IMR-90 (cell line): ENCODE results near the gene DCTN2. TPM values are rescaled to one million over a fixed set of nuclear protein-coding genes. Genes with fewer than 3 reads are reported as not detected.

ENCODE experiments used
- ATAC-seq: fragments of 200-7000 bp; cut with Tn5 transposase; 2 replicates; pipeline ENCODE4 v1.9.1; 2020; ENCODE audit warnings: low read depth, mild to moderate bottlenecking, moderate library complexity
- BruUV-seq: library from RNA; stranded (reverse); fragments of 400-500 nt; replicated peaks from 2 replicates; lab custom pipeline; 2021; lab: Mats Ljungman, UMichigan
- CTCF ChIA-PET: fragments of 300-600 bp; formaldehyde crosslinking; extraction: SDS; loops from one replicate; lab custom pipeline; 2021; ENCODE audit warnings: antibody characterized with exemption; lab: Yijun Ruan, JAX
- POLR2A ChIA-PET: fragments of 300-600 bp; sonication (Branson Sonifier 250); formaldehyde crosslinking; loops from one replicate; lab custom pipeline; 2022; ENCODE audit warnings: antibody characterized with exemption; ENCODE audit not compliant: unreplicated experiment; lab: Charles Lee
- DNase-seq: peaks from one replicate; pipeline ENCODE4 v3.0.0; 2013
- H2AFZ ChIP-seq: replicated peaks from 2 replicates; pipeline ENCODE3; 2013; ENCODE audit warnings: low read length, mild to moderate bottlenecking; ENCODE audit not compliant: poor library complexity
- H2AK5ac ChIP-seq: 2 replicates; pipeline ENCODE4 v1.6.1; 2013; ENCODE audit warnings: low read depth, low read length, inconsistent platforms
- H2AK9ac ChIP-seq: replicated peaks from 2 replicates; pipeline ENCODE3; 2013; ENCODE audit warnings: mild to moderate bottlenecking, low read depth, low read length, moderate library complexity; ENCODE audit not compliant: poor library complexity
- H2BK120ac ChIP-seq: 2 replicates; pipeline ENCODE4 v1.6.1; 2013; ENCODE audit warnings: low read depth, low read length, inconsistent platforms
- H2BK15ac ChIP-seq: 3 replicates; pipeline ENCODE4 v1.6.1; 2013; ENCODE audit warnings: low read depth, low read length, inconsistent platforms
- H2BK20ac ChIP-seq: 2 replicates; pipeline ENCODE4 v1.6.1; 2013; ENCODE audit warnings: low read depth, mild to moderate bottlenecking, inconsistent platforms, low read length, moderate library complexity
- H2BK5ac ChIP-seq: 2 replicates; pipeline ENCODE4 v1.6.1; 2013; ENCODE audit warnings: mild to moderate bottlenecking, low read depth, low read length, inconsistent platforms; ENCODE audit not compliant: poor library complexity, severe bottlenecking
- H3K14ac ChIP-seq: replicated peaks from 2 replicates; pipeline ENCODE4 v1.6.1; 2013; ENCODE audit warnings: low read depth, low read length, inconsistent platforms
- H3K18ac ChIP-seq: 2 replicates; pipeline ENCODE4 v1.6.1; 2013; ENCODE audit warnings: low read depth, low read length, control low read depth
- H3K23ac ChIP-seq: 2 replicates; pipeline ENCODE4 v1.6.1; 2013; ENCODE audit warnings: low read depth, low read length, inconsistent platforms
- H3K27ac ChIP-seq: 2 replicates; pipeline ENCODE4 v1.5.1; 2013; ENCODE audit warnings: mild to moderate bottlenecking, control low read depth, low read length; ENCODE audit not compliant: insufficient read depth
- H3K27me3 ChIP-seq: 2 replicates; pipeline ENCODE4 v1.6.1; 2013; ENCODE audit warnings: low read length; ENCODE audit not compliant: control insufficient read depth, insufficient read depth
- H3K36me3 ChIP-seq: 2 replicates; pipeline ENCODE4 v1.6.1; 2013; ENCODE audit warnings: low read length, mixed read lengths; ENCODE audit not compliant: control insufficient read depth, insufficient read depth
- H3K4ac ChIP-seq: 2 replicates; pipeline ENCODE4 v1.6.1; 2013; ENCODE audit warnings: low read depth, low read length, inconsistent platforms
- H3K4me1 ChIP-seq: 2 replicates; pipeline ENCODE4 v1.6.1; 2013; ENCODE audit warnings: low read length, mixed read lengths; ENCODE audit not compliant: control insufficient read depth, insufficient read depth
- H3K4me2 ChIP-seq: 2 replicates; pipeline ENCODE4 v1.6.1; 2013; ENCODE audit warnings: low read depth, mild to moderate bottlenecking, control low read depth, low read length, moderate library complexity
- H3K4me3 ChIP-seq: 2 replicates; pipeline ENCODE4 v1.5.1; 2013; ENCODE audit warnings: low read depth, mild to moderate bottlenecking, control low read depth, low read length, moderate library complexity; ENCODE audit not compliant: insufficient read depth
- H3K56ac ChIP-seq: 2 replicates; pipeline ENCODE4 v1.6.1; 2013; ENCODE audit warnings: low read length, inconsistent platforms; ENCODE audit not compliant: insufficient read depth; ENCODE audit errors: extremely low read depth
- H3K79me1 ChIP-seq, 2 experiments: 2 replicates each; pipeline ENCODE4 v1.6.1; 2013; ENCODE audit warnings: low read length in 2 of 2, inconsistent platforms in 1 of 2, low read depth in 1 of 2
- H3K9ac ChIP-seq: 2 replicates; pipeline ENCODE4 v1.6.1; 2013; ENCODE audit warnings: low read depth, low read length, control low read depth
- H3K9me1 ChIP-seq: 2 replicates; pipeline ENCODE4 v1.6.1; 2013; ENCODE audit warnings: low read length, inconsistent platforms; ENCODE audit not compliant: insufficient read depth
- H3K9me3 ChIP-seq: 2 replicates; pipeline ENCODE4 v1.6.1; 2013; ENCODE audit warnings: low read length; ENCODE audit not compliant: control insufficient read depth, insufficient read depth
- H4K20me1 ChIP-seq: 2 replicates; pipeline ENCODE4 v1.6.1; 2013; ENCODE audit warnings: low read length, inconsistent platforms; ENCODE audit not compliant: insufficient read depth
- H4K5ac ChIP-seq: 2 replicates; pipeline ENCODE4 v1.6.1; 2013; ENCODE audit warnings: mild to moderate bottlenecking, low read depth, low read length, control low read depth
- H4K8ac ChIP-seq, 2 experiments: 2 replicates each; pipeline ENCODE4 v1.6.1; 2013; ENCODE audit warnings: low read depth in 2 of 2, low read length in 2 of 2, control low read depth in 1 of 2, inconsistent platforms in 1 of 2
- H4K91ac ChIP-seq: 2 replicates; pipeline ENCODE4 v1.6.1; 2013; ENCODE audit warnings: low read depth, low read length, inconsistent platforms; ENCODE audit not compliant: insufficient read depth
- BHLHE40 ChIP-seq: fragments of 150-350 bp; IDR thresholded peaks from 2 replicates; pipeline ENCODE4 v1.6.1; 2016; ENCODE audit warnings: mild to moderate bottlenecking, low read depth, low read length
- CEBPB ChIP-seq: IDR thresholded peaks from 2 replicates; pipeline ENCODE4 v1.6.1; 2012; ENCODE audit warnings: low read depth, low read length, improper control_type of control experiment
- CHD1 ChIP-seq: IDR thresholded peaks from 2 replicates; pipeline ENCODE4 v1.6.1; 2012; ENCODE audit warnings: low read depth, low read length, improper control_type of control experiment
- FOS ChIP-seq: fragments of 150-350 bp; IDR thresholded peaks from 2 replicates; pipeline ENCODE4 v1.6.1; 2016; ENCODE audit warnings: low read depth, low read length
- MAFK ChIP-seq: IDR thresholded peaks from 2 replicates; pipeline ENCODE4 v1.6.1; 2012; ENCODE audit warnings: low read depth, low read length, improper control_type of control experiment
- MAZ ChIP-seq: IDR thresholded peaks from 2 replicates; pipeline ENCODE4 v1.6.1; 2012; ENCODE audit warnings: low read depth, mild to moderate bottlenecking, low read length, improper control_type of control experiment, moderate library complexity, borderline replicate concordance
- MXI1 ChIP-seq: IDR thresholded peaks from 2 replicates; pipeline ENCODE4 v1.6.1; 2012; ENCODE audit warnings: low read depth, mild to moderate bottlenecking, low read length, moderate library complexity, borderline replicate concordance
- NFE2L2 ChIP-seq: fragments of 150-350 bp; IDR thresholded peaks from 2 replicates; pipeline ENCODE4 v1.6.1; 2016; ENCODE audit warnings: low read depth, mild to moderate bottlenecking, low read length
- POLR2A ChIP-seq: IDR thresholded peaks from 2 replicates; pipeline ENCODE4 v1.6.1; 2012; ENCODE audit warnings: mild to moderate bottlenecking, low read depth, low read length
- RAD21 ChIP-seq: IDR thresholded peaks from 2 replicates; pipeline ENCODE4 v1.6.1; 2012; ENCODE audit warnings: low read length, improper control_type of control experiment
- RCOR1 ChIP-seq: IDR thresholded peaks from 2 replicates; pipeline ENCODE4 v1.6.1; 2012; ENCODE audit warnings: mild to moderate bottlenecking, low read length, improper control_type of control experiment; ENCODE audit not compliant: insufficient replicate concordance
- RFX5 ChIP-seq: IDR thresholded peaks from 2 replicates; pipeline ENCODE4 v1.8.0; 2012; ENCODE audit warnings: low read depth, mild to moderate bottlenecking, low read length, moderate library complexity
- SMC3 ChIP-seq: fragments of 150-350 bp; IDR thresholded peaks from 2 replicates; pipeline ENCODE4 v1.6.1; 2016; ENCODE audit warnings: low read depth, mild to moderate bottlenecking, antibody characterized with exemption, low read length, moderate library complexity
- WGBS, 2 experiments: methylation state at CpG; one replicate each; pipeline versions ENCODE4 v1.1.5 to v1.1.7; 2013; ENCODE audit warnings: missing lambda C conversion rate in 2 of 2; ENCODE audit not compliant: insufficient read length in 1 of 2; ENCODE audit errors: extremely low coverage in 2 of 2; 5-methylcytosine and 5-hydroxymethylcytosine counted together
- dilution Hi-C: fragments of 300-500 bp; cut with HindIII; formaldehyde crosslinking; loops from one replicate; pipeline ENCODE4 v1.14.3; 2018; ENCODE audit warnings: low sequenced_read_pairs; ENCODE audit not compliant: unreplicated experiment
- in situ Hi-C: fragments of 300-500 bp; cut with MboI; formaldehyde crosslinking; loops from 3 replicates; pipeline ENCODE4 v1.14.3; 2019; ENCODE audit warnings: low sequenced_read_pairs, inconsistent platforms, mixed read lengths
- intact Hi-C: fragments of 100-400 bp; cut with micrococcal nuclease; formaldehyde crosslinking; loops from 2 replicates; pipeline ENCODE4 v1.10.0; 2022
- polyA plus RNA-seq, 3 experiments: library from polyadenylated mRNA; depleted of rRNA; stranded (reverse); fragments of >200 nt; gene quantifications; 2 replicates each; pipeline ENCODE4 v1.2.3, GENCODE V29; 2012; ENCODE audit warnings: low replicate concordance in 1 of 3
- total RNA-seq: library from RNA; depleted of rRNA; stranded (reverse); fragments of >200 nt; gene quantifications from 2 replicates; pipeline ENCODE4 v1.2.3, GENCODE V29; 2012
- TF ChIP-seq, protein P1 (sequence below): conservative IDR thresholded peaks from 2 replicates; pipeline ENCODE4 v1.5.1; 2012; ENCODE audit warnings: mild to moderate bottlenecking, low read depth, low read length, improper control_type of control experiment

The DCTN2 gene
- total and polyA plus RNA-seq, 2 of the 4 experiments (the other 2 are of a cell fraction), result 125 to 130 TPM

DNA sequence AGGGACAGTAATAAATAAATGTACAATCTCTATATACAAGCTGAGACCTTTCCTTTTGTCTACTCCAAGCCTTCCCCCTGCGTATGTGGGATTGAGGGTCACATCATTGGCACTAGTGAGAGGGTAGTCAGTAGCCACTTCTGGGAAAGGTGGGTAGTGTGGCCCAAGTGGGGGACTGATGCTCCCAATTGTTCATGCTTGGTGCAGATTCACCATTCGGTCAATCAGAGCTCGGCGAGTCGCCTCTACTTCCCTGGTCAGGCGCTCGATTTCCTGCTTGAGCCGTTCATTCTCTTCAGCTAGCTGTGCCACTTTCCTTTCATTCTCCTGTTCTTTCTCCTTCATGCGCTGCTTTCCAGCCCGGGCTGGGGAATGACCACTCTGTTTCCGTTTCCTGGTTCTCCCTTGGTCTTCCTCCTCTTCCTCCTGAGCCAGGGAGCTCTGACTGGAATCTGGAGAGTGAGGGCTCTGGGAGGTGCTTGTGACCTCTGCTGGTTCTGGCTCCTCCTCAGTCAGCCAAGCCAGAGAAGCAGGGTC, 30.3 kb downstream of the DCTN2 start:
- in situ Hi-C loops, result no loop called here
- Histone ChIP-seq H3K56ac (no peak overlapping the region), H4K5ac (no peak overlapping the region), H2AK9ac (no peak overlapping the region), H3K79me1 (peaks cover 18 to 75% of the 10 kb centered on the region in 2 experiments), H3K4me1 (peaks cover 7% of the 10 kb centered on the region), H2BK20ac (no peak overlapping the region), H3K27me3 (no peaks in the 10 kb centered on the region), H3K27ac (peak overlapping the region; percentile 15; the same call in 1 of the 2 replicates), H2BK120ac (no peak overlapping the region), H3K23ac (no peak overlapping the region), H3K9ac (no peak overlapping the region), H3K18ac (no peak overlapping the region), H2BK5ac (no peak overlapping the region), H3K14ac (no peak overlapping the region), H4K8ac (no peak overlapping the region), H3K4ac (no peak overlapping the region), H2BK15ac (no peak overlapping the region), H2AK5ac (no peak overlapping the region), H3K9me3 (no peaks in the 10 kb centered on the region), H3K36me3 (peaks cover 59% of the 10 kb centered on the region), H3K4me2 (no peak overlapping the region), H4K91ac (no peak overlapping the region), H4K20me1 (peaks cover 79% of the 10 kb centered on the region), H2AFZ (peak overlapping the region; percentile 52), H3K9me1 (peaks cover 3% of the 10 kb centered on the region; the same call in 1 of the 2 replicates), H3K4me3 (no peak overlapping the region)
- no peak for ATAC-seq
- intact Hi-C loops, result no loop called here
- BruUV-seq, result no TSS peak
- DNase-seq, result no peak
- dilution Hi-C loops, result no loop called here
- no peak for TF ChIP-seq RFX5
- TF ChIP-seq BHLHE40, result no peak
- TF ChIP-seq CEBPB, result no peak
- no peak for TF ChIP-seq MXI1
- no peak for TF ChIP-seq FOS
- no peak; the same call in 1 of the 2 replicates for TF ChIP-seq POLR2A
- TF ChIP-seq NFE2L2, result no peak
- TF ChIP-seq MAZ, result no peak
- TF ChIP-seq SMC3, result no peak
- no peak for TF ChIP-seq MAFK
- no peak for TF ChIP-seq RCOR1
- no peak for TF ChIP-seq CHD1
- TF ChIP-seq RAD21, result no peak
- TF ChIP-seq, protein P1, sequence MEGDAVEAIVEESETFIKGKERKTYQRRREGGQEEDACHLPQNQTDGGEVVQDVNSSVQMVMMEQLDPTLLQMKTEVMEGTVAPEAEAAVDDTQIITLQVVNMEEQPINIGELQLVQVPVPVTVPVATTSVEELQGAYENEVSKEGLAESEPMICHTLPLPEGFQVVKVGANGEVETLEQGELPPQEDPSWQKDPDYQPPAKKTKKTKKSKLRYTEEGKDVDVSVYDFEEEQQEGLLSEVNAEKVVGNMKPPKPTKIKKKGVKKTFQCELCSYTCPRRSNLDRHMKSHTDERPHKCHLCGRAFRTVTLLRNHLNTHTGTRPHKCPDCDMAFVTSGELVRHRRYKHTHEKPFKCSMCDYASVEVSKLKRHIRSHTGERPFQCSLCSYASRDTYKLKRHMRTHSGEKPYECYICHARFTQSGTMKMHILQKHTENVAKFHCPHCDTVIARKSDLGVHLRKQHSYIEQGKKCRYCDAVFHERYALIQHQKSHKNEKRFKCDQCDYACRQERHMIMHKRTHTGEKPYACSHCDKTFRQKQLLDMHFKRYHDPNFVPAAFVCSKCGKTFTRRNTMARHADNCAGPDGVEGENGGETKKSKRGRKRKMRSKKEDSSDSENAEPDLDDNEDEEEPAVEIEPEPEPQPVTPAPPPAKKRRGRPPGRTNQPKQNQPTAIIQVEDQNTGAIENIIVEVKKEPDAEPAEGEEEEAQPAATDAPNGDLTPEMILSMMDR, result no peak
- 100% methylated on average over 3 of the region's 11 CpGs; no CpG with 5 or more reads in 1 of the 2 experiments for WGBS, 2 experiments
- CTCF ChIA-PET, result no interaction called here
- POLR2A ChIA-PET, result no interaction called here
